ENCODE results near the gene GALK2. TPM values are rescaled to one million over a fixed set of nuclear protein-coding genes. Genes with fewer than 3 reads are reported as not detected.

The GALK2 gene
- total and polyA plus RNA-seq, 2 donors (not counting 1 experiment from before 2014, with no cell fraction given): 11.2 to 23.1 TPM

- no peak overlapping the region for H2AFZ ChIP-seq (ENCODE audit: insufficient read depth, low read depth, low read length, poor library complexity, severe bottlenecking)
- DNase-seq (no peak), ATAC-seq (ENCODE audit: low read depth) (no peak)
- H3K9me3 ChIP-seq (ENCODE audit: control extremely low read depth in 1 of 3, control insufficient read depth in 2 of 3, insufficient read depth in 1 of 3, low read length in 2 of 3): peaks cover 0 to 2% (median 0%) of the 10 kb centered on the region in 3 donors
- Mint-ChIP-seq H3K27ac (no peak overlapping the region), H3K4me3 (no peak overlapping the region), H3K9me3 (ENCODE audit: insufficient read depth) (peaks cover 4% of the 10 kb centered on the region), H3K27me3 (no peaks in the 10 kb centered on the region), H3K4me1 (peaks cover 3% of the 10 kb centered on the region)
- no peaks in the 10 kb centered on the region for H3K27me3 ChIP-seq (replicated peaks in 1 of 4; ENCODE audit: control extremely low read depth in 1 of 4, control insufficient read depth in 3 of 4, insufficient read depth in 4 of 4, low read length in 3 of 4)
- no peak overlapping the region for H3K9ac ChIP-seq (ENCODE audit: low read length)
- H3K4me2 ChIP-seq (replicated peaks; ENCODE audit: low read depth, low read length, poor library complexity, severe bottlenecking): no peak overlapping the region
- TF ChIP-seq CTCF (IDR thresholded peaks at IDR 0.05): no peak
- TF ChIP-seq EZH2 (IDR thresholded peaks at IDR 0.05; ENCODE audit: borderline replicate concordance, insufficient read depth, low read depth, low read length, poor library complexity, severe bottlenecking): no peak
- H4K20me1 ChIP-seq (ENCODE audit: control insufficient read depth, insufficient read depth, low read length, poor library complexity, severe bottlenecking): no peaks in the 10 kb centered on the region
- H3K4me1 ChIP-seq (ENCODE audit: control insufficient read depth in 2 of 2, insufficient read depth in 2 of 2, low read length in 2 of 2): no peaks in the 10 kb centered on the region
- ChIA-PET CTCF (no interaction called here), POLR2A (no interaction called here)
- intact Hi-C loops (cut with micrococcal nuclease): no loop called here
- H3K27ac ChIP-seq (ENCODE audit: low read length in 2 of 2): no peak overlapping the region
- H3K79me2 ChIP-seq (ENCODE audit: control insufficient read depth, insufficient read depth, low read length): no peaks in the 10 kb centered on the region
- no peak overlapping the region for H3K4me3 ChIP-seq (ENCODE audit: control extremely low read depth in 1 of 5, extremely low read depth in 1 of 5, insufficient read depth in 1 of 5, low read depth in 2 of 5, low read length in 4 of 5)
- peaks cover 1 to 15% of the 10 kb centered on the region in 2 experiments for H3K36me3 ChIP-seq (replicated peaks in 1 of 2; ENCODE audit: control extremely low read depth in 1 of 2, control insufficient read depth in 1 of 2, extremely low read depth in 1 of 2, insufficient read depth in 2 of 2, low read length in 1 of 2)
These were observed 131.5 kb downstream of the GALK2 start for GRCh38 chr15:49301562-49301961.

GRCh38 chr15:49303003-49303402, 133.0 kb downstream of the GALK2 start:
- H3K4me1 ChIP-seq (ENCODE audit: control insufficient read depth in 2 of 2, insufficient read depth in 2 of 2, low read length in 2 of 2): no peaks in the 10 kb centered on the region
- intact Hi-C loops (cut with micrococcal nuclease): no loop called here
- POLR2A ChIA-PET: no interaction called here
- Mint-ChIP-seq H3K27me3 (no peaks in the 10 kb centered on the region), H3K27ac (no peak overlapping the region), H3K9me3 (ENCODE audit: insufficient read depth) (no peaks in the 10 kb centered on the region), H3K4me1 (peaks cover 3% of the 10 kb centered on the region), H3K4me3 (no peak overlapping the region)
- no peaks in the 10 kb centered on the region for H4K20me1 ChIP-seq (ENCODE audit: control insufficient read depth, insufficient read depth, low read length, poor library complexity, severe bottlenecking)
- no peak overlapping the region for H3K27ac ChIP-seq (ENCODE audit: low read length in 2 of 2)
- no peak overlapping the region for H3K9ac ChIP-seq (ENCODE audit: low read length)
- DNase-seq: no peak
- H3K36me3 ChIP-seq (replicated peaks in 1 of 2; ENCODE audit: control extremely low read depth in 1 of 2, control insufficient read depth in 1 of 2, extremely low read depth in 1 of 2, insufficient read depth in 2 of 2, low read length in 1 of 2): peaks cover 1 to 15% of the 10 kb centered on the region in 2 experiments
- no peak overlapping the region for H3K4me2 ChIP-seq (replicated peaks; ENCODE audit: low read depth, low read length, poor library complexity, severe bottlenecking)
- CTCF ChIA-PET: no interaction called here
- peaks cover 0 to 1% (median 0%) of the 10 kb centered on the region in 3 donors for H3K9me3 ChIP-seq (ENCODE audit: control extremely low read depth in 1 of 3, control insufficient read depth in 2 of 3, insufficient read depth in 1 of 3, low read length in 2 of 3)
- WGBS (ENCODE audit: insufficient coverage): 100% methylated on average over 1 of the region's 3 CpGs
- no peak overlapping the region for H2AFZ ChIP-seq (ENCODE audit: insufficient read depth, low read depth, low read length, poor library complexity, severe bottlenecking)
- no peak for ATAC-seq (ENCODE audit: low read depth)
- H3K27me3 ChIP-seq (replicated peaks in 1 of 4; ENCODE audit: control extremely low read depth in 1 of 4, control insufficient read depth in 3 of 4, insufficient read depth in 4 of 4, low read length in 3 of 4): no peaks in the 10 kb centered on the region
- H3K4me3 ChIP-seq (ENCODE audit: control extremely low read depth in 1 of 5, extremely low read depth in 1 of 5, insufficient read depth in 1 of 5, low read depth in 2 of 5, low read length in 4 of 5): no peak overlapping the region
- TF ChIP-seq EZH2 (IDR thresholded peaks at IDR 0.05; ENCODE audit: borderline replicate concordance, insufficient read depth, low read depth, low read length, poor library complexity, severe bottlenecking) (no peak), CTCF (IDR thresholded peaks at IDR 0.05) (no peak)
- H3K79me2 ChIP-seq (ENCODE audit: control insufficient read depth, insufficient read depth, low read length): no peaks in the 10 kb centered on the region
